GM18858 (cell line): ENCODE results near the gene PRMT2.
"Not testable (repeated sequence)": the region's sequence is repeated elsewhere in the genome, so short reads cannot be mapped to it uniquely, and the experiment has no call there.

Source experiments
- ATAC-seq: cut with Tn5 transposase; IDR thresholded peaks from one replicate; pipeline ENCODE4 v1.9.1; 2021; ENCODE audit not compliant: unreplicated experiment

Gene PRMT2

GRCh38 chr21:46617267-46618051 is 18.0 kb upstream of the PRMT2 start:
- no peak for ATAC-seq

GRCh38 chr21:46618738-46619379 is 16.6 kb upstream of the PRMT2 start:
- ATAC-seq = no peak

GRCh38 chr21:46619846-46620245 is 15.6 kb upstream of the PRMT2 start:
- ATAC-seq = no peak

GRCh38 chr21:46620846-46621245 is 14.6 kb upstream of the PRMT2 start:
- no peak for ATAC-seq

- no peak for ATAC-seq
Observed at GRCh38 chr21:46621457-46622182, 13.9 kb upstream of the PRMT2 start.

GRCh38 chr21:46622226-46622625 is 13.2 kb upstream of the PRMT2 start:
- ATAC-seq = no peak

- no peak for ATAC-seq
Observed at GRCh38 chr21:46624050-46624449, 11.4 kb upstream of the PRMT2 start.

GRCh38 chr21:46625759-46626158 is 9.7 kb upstream of the PRMT2 start:
- ATAC-seq = no peak

- no peak for ATAC-seq
Observed at GRCh38 chr21:46626536-46626935, 8.9 kb upstream of the PRMT2 start.

- no peak for ATAC-seq
Observed at GRCh38 chr21:46626975-46627501, 8.4 kb upstream of the PRMT2 start.

- ATAC-seq = no peak
Observed at GRCh38 chr21:46627726-46628125, 7.7 kb upstream of the PRMT2 start.

GRCh38 chr21:46628868-46629267 is 6.6 kb upstream of the PRMT2 start:
- ATAC-seq = no peak

GRCh38 chr21:46630915-46631314 is 4.6 kb upstream of the PRMT2 start:
- not testable (repeated sequence) for ATAC-seq

GRCh38 chr21:46633566-46633965 is 1.9 kb upstream of the PRMT2 start:
- no peak for ATAC-seq

- ATAC-seq = no peak
Observed at GRCh38 chr21:46634427-46634826, 1.0 kb upstream of the PRMT2 start.

GRCh38 chr21:46634966-46635323 is 529 bp upstream of the PRMT2 start:
- ATAC-seq = no peak

GRCh38 chr21:46636181-46636512 is 673 bp downstream of the PRMT2 start:
- ATAC-seq = no peak

GRCh38 chr21:46636550-46637285 is 1.2 kb downstream of the PRMT2 start:
- no peak for ATAC-seq

GRCh38 chr21:46637952-46638746 is 2.7 kb downstream of the PRMT2 start:
- ATAC-seq = no peak
